ENCODE data around the gene SH3GL1. TPM values are rescaled to one million over a fixed set of nuclear protein-coding genes. Genes with fewer than 3 reads are reported as not detected.

SH3GL1 gene
- polyA plus RNA-seq, 1 donor = 54.0 TPM

GRCh38 chr19:4376991-4377781 is 23.2 kb downstream of the SH3GL1 start:
- no peak for DNase-seq

GRCh38 chr19:4376671-4376990 is 23.7 kb downstream of the SH3GL1 start:
- no peak for DNase-seq

- no peak for DNase-seq
These were observed 24.2 kb downstream of the SH3GL1 start for GRCh38 chr19:4376028-4376670.

- DNase-seq = no peak
These were observed 25.0 kb downstream of the SH3GL1 start for GRCh38 chr19:4375164-4376027.

- no peak for DNase-seq
These were observed 25.7 kb downstream of the SH3GL1 start for GRCh38 chr19:4374498-4375163.

GRCh38 chr19:4373601-4374497 is 26.5 kb downstream of the SH3GL1 start:
- no peak for DNase-seq

GRCh38 chr19:4373013-4373367 is 27.4 kb downstream of the SH3GL1 start:
- DNase-seq = no peak

- DNase-seq = no peak
These were observed 28.0 kb downstream of the SH3GL1 start for GRCh38 chr19:4372165-4373012.

GRCh38 chr19:4371247-4372164 is 28.8 kb downstream of the SH3GL1 start:
- no peak for DNase-seq

- DNase-seq = no peak
These were observed 29.8 kb downstream of the SH3GL1 start for GRCh38 chr19:4370418-4371041.

- no peak for DNase-seq
These were observed 30.5 kb downstream of the SH3GL1 start for GRCh38 chr19:4369888-4370260.

GRCh38 chr19:4369109-4369887 is 31.0 kb downstream of the SH3GL1 start:
- no peak for DNase-seq

GRCh38 chr19:4368128-4368820 is 32.1 kb downstream of the SH3GL1 start:
- DNase-seq = no peak

GRCh38 chr19:4367781-4368127 is 32.6 kb downstream of the SH3GL1 start:
- no peak for DNase-seq

- no peak for DNase-seq
These were observed 33.0 kb downstream of the SH3GL1 start for GRCh38 chr19:4367336-4367723.

- no peak for DNase-seq
These were observed 33.5 kb downstream of the SH3GL1 start for GRCh38 chr19:4366666-4367335.
